Nephron (organoid): ENCODE results near the gene TIE1.

Experiments used
- H3K27ac Mint-ChIP-seq, 3 experiments: 2 replicates each; pipeline ENCODE4 v1.8.0; 2020; ENCODE audit warnings: mixed read lengths in 3 of 3, mild to moderate bottlenecking in 2 of 3, moderate library complexity in 1 of 3
- H3K27me3 Mint-ChIP-seq: 2 replicates; pipeline ENCODE4 v1.8.0; 2021; ENCODE audit warnings: low read depth, mild to moderate bottlenecking, moderate library complexity, mixed read lengths
- H3K36me3 Mint-ChIP-seq: 2 replicates; pipeline ENCODE4 v1.8.0; 2020; ENCODE audit warnings: low read depth, mixed read lengths
- H3K4me1 Mint-ChIP-seq: 2 replicates; pipeline ENCODE4 v1.8.0; 2020; ENCODE audit warnings: mixed read lengths
- H3K4me3 Mint-ChIP-seq, 3 experiments: 2 replicates each; pipeline ENCODE4 v1.8.0; 2020; ENCODE audit warnings: mild to moderate bottlenecking in 3 of 3, mixed read lengths in 3 of 3, moderate library complexity in 2 of 3
- H3K9me3 Mint-ChIP-seq: 2 replicates; pipeline ENCODE4 v1.8.0; 2020; ENCODE audit warnings: mixed read lengths
- TF ChIP-seq, protein P1 (sequence below), 3 experiments: fragments of 200-600 bp; sonication (generic); IDR thresholded peaks; one replicate each; pipeline ENCODE4 v1.5.0; 2021; ENCODE audit warnings: antibody characterized with exemption in 3 of 3; ENCODE audit not compliant: unreplicated experiment in 3 of 3

Gene TIE1

DNA sequence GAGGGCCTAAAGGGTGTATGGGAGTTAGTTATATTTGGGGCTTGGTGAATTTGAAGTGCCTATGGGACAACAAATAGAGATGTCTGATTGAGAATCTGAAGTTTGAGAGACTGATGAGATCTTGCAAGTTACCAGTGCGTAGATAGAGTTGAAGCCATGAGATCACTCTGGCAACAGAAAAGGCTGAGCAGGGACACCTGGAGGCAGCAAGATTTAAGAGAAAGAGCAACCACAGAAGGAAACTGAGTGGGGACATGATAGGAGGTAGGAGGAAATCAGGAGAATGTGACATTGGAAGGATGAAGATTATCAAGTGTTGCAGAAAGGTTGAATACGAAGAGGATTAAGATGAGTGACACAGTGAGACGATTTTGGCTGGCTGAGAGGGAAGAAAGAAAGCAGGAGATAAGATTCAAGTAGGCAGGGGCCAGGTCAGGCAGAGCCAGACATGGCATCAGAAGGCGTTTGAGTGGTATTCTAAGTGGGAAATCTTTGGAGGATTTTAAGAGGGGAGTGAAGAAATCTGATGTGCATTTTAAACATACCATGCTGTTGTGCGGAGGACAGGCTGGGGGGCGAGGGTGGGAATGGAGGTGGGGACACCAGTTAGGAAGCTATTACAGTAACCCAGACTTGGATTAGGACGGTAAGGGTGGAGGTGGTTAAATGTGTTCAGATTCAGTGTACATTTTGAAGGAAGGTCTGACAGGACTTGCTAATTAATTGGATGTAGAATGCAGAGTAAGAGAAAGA lies 33.8 kb downstream of the TIE1 start:
- Mint-ChIP-seq H3K36me3 (no peaks in the 10 kb centered on the region), H3K9me3 (no peaks in the 10 kb centered on the region), H3K27ac (no peak overlapping the region), H3K4me1 (peaks cover 6% of the 10 kb centered on the region), H3K27me3 (peaks cover 4% of the 10 kb centered on the region), H3K4me3 (no peak overlapping the region)
- TF ChIP-seq, protein P1, sequence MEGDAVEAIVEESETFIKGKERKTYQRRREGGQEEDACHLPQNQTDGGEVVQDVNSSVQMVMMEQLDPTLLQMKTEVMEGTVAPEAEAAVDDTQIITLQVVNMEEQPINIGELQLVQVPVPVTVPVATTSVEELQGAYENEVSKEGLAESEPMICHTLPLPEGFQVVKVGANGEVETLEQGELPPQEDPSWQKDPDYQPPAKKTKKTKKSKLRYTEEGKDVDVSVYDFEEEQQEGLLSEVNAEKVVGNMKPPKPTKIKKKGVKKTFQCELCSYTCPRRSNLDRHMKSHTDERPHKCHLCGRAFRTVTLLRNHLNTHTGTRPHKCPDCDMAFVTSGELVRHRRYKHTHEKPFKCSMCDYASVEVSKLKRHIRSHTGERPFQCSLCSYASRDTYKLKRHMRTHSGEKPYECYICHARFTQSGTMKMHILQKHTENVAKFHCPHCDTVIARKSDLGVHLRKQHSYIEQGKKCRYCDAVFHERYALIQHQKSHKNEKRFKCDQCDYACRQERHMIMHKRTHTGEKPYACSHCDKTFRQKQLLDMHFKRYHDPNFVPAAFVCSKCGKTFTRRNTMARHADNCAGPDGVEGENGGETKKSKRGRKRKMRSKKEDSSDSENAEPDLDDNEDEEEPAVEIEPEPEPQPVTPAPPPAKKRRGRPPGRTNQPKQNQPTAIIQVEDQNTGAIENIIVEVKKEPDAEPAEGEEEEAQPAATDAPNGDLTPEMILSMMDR (IDR thresholded peaks at IDR 0.05; ENCODE audit: unreplicated experiment in 3 of 3) = no peak

DNA sequence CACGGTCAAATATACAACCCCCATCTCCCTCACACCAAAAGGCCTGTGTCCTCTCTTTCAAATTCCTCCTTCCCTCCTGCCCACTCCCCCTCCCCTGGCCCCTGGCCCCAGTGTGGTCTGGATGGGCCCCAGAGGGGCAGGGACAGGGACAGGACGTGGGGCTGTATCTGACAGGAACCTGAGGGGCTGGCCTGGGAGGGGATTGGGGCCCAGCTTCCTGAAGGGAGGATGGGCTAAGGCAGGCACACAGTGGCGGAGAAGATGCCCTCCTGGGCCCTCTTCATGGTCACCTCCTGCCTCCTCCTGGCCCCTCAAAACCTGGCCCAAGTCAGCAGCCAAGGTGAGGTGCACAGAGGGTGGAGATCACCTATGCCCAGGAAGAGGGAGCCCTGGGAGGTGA lies 36.8 kb downstream of the TIE1 start, which contains the start of gene MPL:
Gene MPL (plus strand): TSS at position 231 of the 400 bp plus-strand sequence. CDS start 31 bp downstream, at position 262.
- Mint-ChIP-seq H3K27me3 (peaks cover 4% of the 10 kb centered on the region), H3K9me3 (no peaks in the 10 kb centered on the region)

GRCh38 chr1:43338001-43338400 lies 37.2 kb downstream of the TIE1 start:
- Mint-ChIP-seq H3K4me1 (no peaks in the 10 kb centered on the region), H3K27me3 (peaks cover 4% of the 10 kb centered on the region), H3K36me3 (no peaks in the 10 kb centered on the region), H3K9me3 (no peaks in the 10 kb centered on the region), H3K4me3 (no peak overlapping the region), H3K27ac (no peak overlapping the region)
- TF ChIP-seq, protein P1 (IDR thresholded peaks at IDR 0.05; ENCODE audit: unreplicated experiment in 3 of 3) = no peak

More for the DNA sequence above, 36.8 kb downstream of the TIE1 start, which contains the start of gene MPL:
- Mint-ChIP-seq H3K36me3 (no peaks in the 10 kb centered on the region), H3K27ac (no peak within 1 kb of the TSS), H3K4me1 (no peaks in the 10 kb centered on the region), H3K4me3 (no peak within 1 kb of the TSS)
- TF ChIP-seq, protein P1 (IDR thresholded peaks at IDR 0.05; ENCODE audit: unreplicated experiment in 3 of 3) = no peak

GRCh38 chr1:43339584-43340232 lies 38.9 kb downstream of the TIE1 start:
- Mint-ChIP-seq H3K4me3 (no peak overlapping the region), H3K36me3 (no peaks in the 10 kb centered on the region), H3K27ac (no peak overlapping the region), H3K9me3 (no peaks in the 10 kb centered on the region), H3K27me3 (peaks cover 4% of the 10 kb centered on the region), H3K4me1 (no peaks in the 10 kb centered on the region)
- TF ChIP-seq, protein P1 (IDR thresholded peaks at IDR 0.05; ENCODE audit: unreplicated experiment in 3 of 3) = no peak

DNA sequence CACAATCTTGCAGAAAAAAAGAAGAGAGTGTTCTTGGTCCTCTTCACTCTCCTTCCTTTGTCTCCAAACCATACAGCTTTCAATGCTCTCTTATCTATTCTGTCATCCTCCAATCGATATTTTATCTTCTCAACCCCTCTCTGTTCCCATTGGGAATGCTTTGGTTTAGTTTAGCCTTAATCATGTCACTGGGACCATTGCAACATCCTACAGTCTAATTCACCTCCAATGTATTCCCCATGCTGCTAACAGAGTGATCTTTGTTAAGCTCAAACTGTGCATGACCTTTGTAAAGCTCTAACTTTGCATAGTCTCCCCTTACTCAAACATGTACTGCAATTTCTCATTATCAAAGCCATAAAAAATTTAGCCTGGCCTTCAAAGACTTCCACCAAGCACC lies 39.8 kb downstream of the TIE1 start:
- no peaks in the 10 kb centered on the region for H3K36me3 Mint-ChIP-seq
- peaks cover 4% of the 10 kb centered on the region for H3K27me3 Mint-ChIP-seq
- no peak overlapping the region for H3K27ac Mint-ChIP-seq
- no peaks in the 10 kb centered on the region for H3K4me1 Mint-ChIP-seq
- TF ChIP-seq, protein P1 (IDR thresholded peaks at IDR 0.05; ENCODE audit: unreplicated experiment in 3 of 3) = no peak
- no peaks in the 10 kb centered on the region for H3K9me3 Mint-ChIP-seq
- H3K4me3 Mint-ChIP-seq = no peak overlapping the region
